Kidney (tissue), 14 donors: Measurements from ENCODE around the gene CYP4F8. TPM values are rescaled to one million over a fixed set of nuclear protein-coding genes. Genes with fewer than 3 reads are reported as not detected.

ENCODE experiments used
- DNase-seq, 5 donors: peaks; one replicate each; pipeline ENCODE4 v3.0.0-alpha.2; 2013 to 2020
- FAIRE-seq: peaks from 2 replicates; lab custom pipeline; 2012; peaks lifted over from hg19 to GRCh38; lab: Jason Lieb, UNC
- H3K27ac ChIP-seq, 2 donors: one replicate each; pipeline ENCODE4 v1.7.0; 2013; ENCODE audit warnings: low read depth in 2 of 2, low read length in 2 of 2, inconsistent platforms in 1 of 2
- H3K27me3 ChIP-seq: one replicate; pipeline ENCODE4 v1.7.1; 2013; ENCODE audit warnings: low read length, inconsistent platforms; ENCODE audit not compliant: control insufficient read depth, insufficient read depth
- H3K36me3 ChIP-seq, 3 donors: one replicate each; pipeline versions ENCODE4 v1.7.0 to v1.7.1; 2013; ENCODE audit warnings: low read length in 3 of 3, control low read depth in 1 of 3, inconsistent platforms in 1 of 3; ENCODE audit not compliant: insufficient read depth in 3 of 3, control insufficient read depth in 2 of 3
- H3K4me1 ChIP-seq, 3 donors: one replicate each; pipeline versions ENCODE4 v1.7.0 to v1.7.1; 2013; ENCODE audit warnings: low read length in 3 of 3, inconsistent platforms in 1 of 3, low read depth in 1 of 3; ENCODE audit not compliant: control insufficient read depth in 2 of 3, insufficient read depth in 2 of 3
- H3K4me3 ChIP-seq, 3 donors: one replicate each; pipeline versions ENCODE4 v1.7.0 to v1.8.1; 2013; ENCODE audit warnings: low read length in 3 of 3, control low read depth in 1 of 3, inconsistent platforms in 1 of 3
- H3K9ac ChIP-seq, 3 donors: one replicate each; pipeline versions ENCODE4 v1.7.0 to v1.7.1; 2013; ENCODE audit warnings: low read length in 3 of 3, control low read depth in 1 of 3, inconsistent platforms in 1 of 3
- H3K9me3 ChIP-seq, 3 donors: one replicate each; pipeline versions ENCODE4 v1.7.0 to v1.7.1; 2013; ENCODE audit warnings: low read length in 3 of 3, control low read depth in 1 of 3, inconsistent platforms in 1 of 3; ENCODE audit not compliant: control insufficient read depth in 2 of 3, insufficient read depth in 1 of 3
- CTCF ChIP-seq: IDR thresholded peaks from 3 replicates; pipeline ENCODE4 v1.5.1; 2012; ENCODE audit warnings: mild to moderate bottlenecking, moderate library complexity, borderline replicate concordance; ENCODE audit not compliant: insufficient read depth; ENCODE audit errors: extremely low read depth
- intact Hi-C: fragments of 100-400 bp; cut with DNase I; formaldehyde crosslinking; loops from one replicate; pipeline ENCODE4 v1.11.1; 2022
- polyA plus RNA-seq: library from polyadenylated mRNA; stranded (reverse); fragments of 350-450 nt; fragmentation: Illumina TruSeq; extraction: RNeasy Lipid Tissue Mini Kit (QIAGEN cat#74804); gene quantifications from one replicate; pipeline ENCODE4 v1.2.3, GENCODE V29; 2014; ENCODE audit warnings: low read depth, low replicate concordance; ENCODE audit not compliant: insufficient read depth
- total RNA-seq: library from RNA; stranded (reverse); fragmentation: NEBNext Ultra II Directional; extraction: Animal tissue kit (Norgen Biotek cat#: 25700); gene quantifications from one replicate; pipeline ENCODE4 v1.2.1, GENCODE V29; 2021
- donor health status: control.
- donor health status: control.
- donor health status: control.
- donor health status: control.
- donor health status: control.
- donor health status: DM: yes; HTN: yes; CAD: no.
- donor health status: Normal renal cell carcinoma (clear cell type).

The CYP4F8 gene
- total and polyA plus RNA-seq, 2 donors from 2014 or later: not detected

GRCh38 chr19:15584095-15584494 is 30.9 kb upstream of the CYP4F8 start:
- DNase-seq (no peak), FAIRE-seq (no peak)
- intact Hi-C loops: no loop called here
- Histone ChIP-seq H3K27ac (no peak overlapping the region), H3K36me3 (no peaks in the 10 kb centered on the region), H3K4me1 (peaks cover 0 to 2% (median 0%) of the 10 kb centered on the region in 3 donors), H3K9me3 (no peaks in the 10 kb centered on the region), H3K4me3 (no peak overlapping the region), H3K9ac (no peak overlapping the region), H3K27me3 (no peaks in the 10 kb centered on the region)
- no peak for TF ChIP-seq CTCF

- Histone ChIP-seq H3K9ac (no peak overlapping the region), H3K4me3 (no peak overlapping the region), H3K36me3 (no peaks in the 10 kb centered on the region), H3K27me3 (no peaks in the 10 kb centered on the region), H3K4me1 (peaks cover 0 to 2% (median 0%) of the 10 kb centered on the region in 3 donors), H3K27ac (no peak overlapping the region), H3K9me3 (no peaks in the 10 kb centered on the region)
- intact Hi-C loops: no loop called here
- DNase-seq (peak; percentile 79 to 89 (median 87)), FAIRE-seq (no peak)
- TF ChIP-seq CTCF: peak; percentile 84
Measured at GRCh38 chr19:15584541-15585115, 30.4 kb upstream of the CYP4F8 start.

- no peak for TF ChIP-seq CTCF
- Histone ChIP-seq H3K9ac (no peak overlapping the region), H3K36me3 (no peaks in the 10 kb centered on the region), H3K9me3 (no peaks in the 10 kb centered on the region), H3K4me1 (peaks cover 0 to 2% (median 0%) of the 10 kb centered on the region in 3 donors), H3K27me3 (no peaks in the 10 kb centered on the region), H3K27ac (no peak overlapping the region), H3K4me3 (no peak overlapping the region)
- DNase-seq (no peak), FAIRE-seq (no peak)
- intact Hi-C loops: no loop called here
Measured at GRCh38 chr19:15587663-15588062, 27.4 kb upstream of the CYP4F8 start.

GRCh38 chr19:15588265-15588664 is 26.8 kb upstream of the CYP4F8 start:
- no peak for TF ChIP-seq CTCF
- intact Hi-C loops: no loop called here
- H3K4me1 ChIP-seq: peaks cover 0 to 2% (median 0%) of the 10 kb centered on the region in 3 donors
- DNase-seq: no peak
- H3K27me3 ChIP-seq: no peaks in the 10 kb centered on the region
- H3K27ac ChIP-seq: no peak overlapping the region
- H3K9me3 ChIP-seq: no peaks in the 10 kb centered on the region
- H3K9ac ChIP-seq: no peak overlapping the region
- H3K4me3 ChIP-seq: no peak overlapping the region
- no peaks in the 10 kb centered on the region for H3K36me3 ChIP-seq
- FAIRE-seq: no peak
